Thyroid gland (tissue), 4 donors: ENCODE data around the gene TAS2R41. TPM values are rescaled to one million over a fixed set of nuclear protein-coding genes. Genes with fewer than 3 reads are reported as not detected.

ENCODE experiments used
- DNase-seq, 2 donors: peaks; one replicate each; pipeline ENCODE4 v3.0.0-alpha.2; 2019
- H3K27ac ChIP-seq, 3 donors: fragments of 200-600 bp; sonication (generic); 1 replicate in 2 of 3; 2 replicates in 1 of 3; pipeline ENCODE4 v1.5.1; 2016 to 2019; ENCODE audit warnings: mild to moderate bottlenecking in 1 of 3, moderate library complexity in 1 of 3
- H3K27me3 ChIP-seq: fragments of 200-600 bp; sonication (generic); one replicate; pipeline ENCODE4 v1.5.1; 2019
- H3K36me3 ChIP-seq, 2 donors: fragments of 200-600 bp; sonication (generic); one replicate each; pipeline ENCODE4 v1.5.1; 2016 to 2019
- H3K4me1 ChIP-seq, 2 donors: fragments of 200-600 bp; sonication (generic); one replicate each; pipeline ENCODE4 v1.5.1; 2017 to 2019
- H3K4me3 ChIP-seq, 3 donors: fragments of 200-600 bp; sonication (generic); replicated peaks in 1 of 3; 1 replicate in 2 of 3; 2 replicates in 1 of 3; pipeline ENCODE4 v1.5.1; 2016; ENCODE audit warnings: mild to moderate bottlenecking in 1 of 3
- H3K9me3 ChIP-seq: fragments of 200-600 bp; sonication (generic); one replicate; pipeline ENCODE4 v1.5.1; 2017
- POLR2A ChIP-seq, 2 donors: fragments of 450-650 bp; IDR thresholded peaks; one replicate each; pipeline ENCODE4 v1.6.1; 2017; ENCODE audit warnings: antibody characterized with exemption in 2 of 2, mild to moderate bottlenecking in 2 of 2, moderate library complexity in 1 of 2
- WGBS, 2 donors: methylation state at CpG; one replicate each; pipeline ENCODE4 v1.1.5; 2017; 5-methylcytosine and 5-hydroxymethylcytosine counted together
- intact Hi-C: fragments of 100-400 bp; cut with DNase I; formaldehyde crosslinking; loops from one replicate; pipeline ENCODE4 v1.15.1; 2023
- total RNA-seq, 4 donors: library from RNA; depleted of rRNA; stranded (reverse); fragments of >200 nt; gene quantifications; one replicate each; pipeline ENCODE4 v1.2.3, GENCODE V29; 2016
- TF ChIP-seq, protein P1 (sequence below), 6 experiments: fragments of 200-600 bp in 3 of 6; fragments of 450-650 bp in 3 of 6; sonication (generic) in 3 of 6; IDR thresholded peaks; one replicate each; pipeline ENCODE4 v1.5.1; 2016 to 2019; ENCODE audit warnings: antibody characterized with exemption in 6 of 6, mild to moderate bottlenecking in 2 of 6, inconsistent platforms in 1 of 6, moderate library complexity in 1 of 6

The TAS2R41 gene
- total RNA-seq, 4 donors from 2014 or later = not detected

DNA sequence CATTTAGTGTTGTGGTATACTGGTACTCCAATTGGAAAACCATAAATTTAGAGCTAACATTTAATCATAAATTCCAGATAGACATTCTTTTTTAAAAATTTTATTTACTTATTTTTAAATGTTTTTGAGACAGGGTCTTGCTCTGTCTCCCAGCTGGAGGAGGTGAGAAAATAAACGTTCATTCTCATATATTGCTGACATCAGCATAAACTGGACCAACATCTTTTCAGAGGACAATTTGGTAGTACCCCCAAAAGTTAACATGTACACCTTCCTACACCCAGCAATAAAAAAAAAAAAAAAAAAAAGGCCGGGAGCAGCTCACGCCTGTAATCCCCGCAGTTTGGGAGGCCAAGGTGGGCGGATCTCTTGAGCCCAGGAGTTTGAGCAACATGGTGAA is 29.2 kb upstream of the TAS2R41 start:
- WGBS, 2 donors = 92 to 94% methylated on average over 5 of the region's 5 CpGs
- H3K9me3 ChIP-seq = no peaks in the 10 kb centered on the region
- H3K36me3 ChIP-seq = no peaks in the 10 kb centered on the region
- no peak for DNase-seq
- H3K27me3 ChIP-seq = peaks cover 5% of the 10 kb centered on the region
- no peaks in the 10 kb centered on the region for H3K4me1 ChIP-seq
- no peak overlapping the region for H3K27ac ChIP-seq
- TF ChIP-seq, protein P1, sequence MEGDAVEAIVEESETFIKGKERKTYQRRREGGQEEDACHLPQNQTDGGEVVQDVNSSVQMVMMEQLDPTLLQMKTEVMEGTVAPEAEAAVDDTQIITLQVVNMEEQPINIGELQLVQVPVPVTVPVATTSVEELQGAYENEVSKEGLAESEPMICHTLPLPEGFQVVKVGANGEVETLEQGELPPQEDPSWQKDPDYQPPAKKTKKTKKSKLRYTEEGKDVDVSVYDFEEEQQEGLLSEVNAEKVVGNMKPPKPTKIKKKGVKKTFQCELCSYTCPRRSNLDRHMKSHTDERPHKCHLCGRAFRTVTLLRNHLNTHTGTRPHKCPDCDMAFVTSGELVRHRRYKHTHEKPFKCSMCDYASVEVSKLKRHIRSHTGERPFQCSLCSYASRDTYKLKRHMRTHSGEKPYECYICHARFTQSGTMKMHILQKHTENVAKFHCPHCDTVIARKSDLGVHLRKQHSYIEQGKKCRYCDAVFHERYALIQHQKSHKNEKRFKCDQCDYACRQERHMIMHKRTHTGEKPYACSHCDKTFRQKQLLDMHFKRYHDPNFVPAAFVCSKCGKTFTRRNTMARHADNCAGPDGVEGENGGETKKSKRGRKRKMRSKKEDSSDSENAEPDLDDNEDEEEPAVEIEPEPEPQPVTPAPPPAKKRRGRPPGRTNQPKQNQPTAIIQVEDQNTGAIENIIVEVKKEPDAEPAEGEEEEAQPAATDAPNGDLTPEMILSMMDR (IDR thresholded peaks at IDR 0.05) = no peak
- no peak for TF ChIP-seq POLR2A (IDR thresholded peaks at IDR 0.05)
- intact Hi-C loops = no loop called here
- no peak overlapping the region for H3K4me3 ChIP-seq

DNA sequence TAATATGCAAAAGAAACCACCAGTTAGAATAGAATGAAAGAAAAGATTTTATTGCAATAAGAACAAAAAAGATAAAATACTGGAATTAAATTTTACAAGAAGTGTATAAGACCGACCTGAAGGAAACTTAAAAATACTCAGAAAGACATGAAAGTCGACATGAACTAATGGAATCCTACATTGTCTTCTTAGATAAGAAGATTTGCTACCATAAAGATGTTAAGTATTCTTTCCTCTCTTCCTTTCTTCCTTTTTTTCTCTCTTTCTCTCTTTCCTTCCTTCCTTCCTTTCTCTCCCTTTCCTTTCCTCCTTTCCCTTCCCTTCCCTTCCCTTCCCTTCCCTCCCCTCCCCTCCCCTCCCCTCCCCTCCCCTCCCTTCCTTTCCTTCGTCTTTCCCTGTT is 27.9 kb upstream of the TAS2R41 start:
- Histone ChIP-seq H3K27me3 (peaks cover 5% of the 10 kb centered on the region), H3K27ac (no peak overlapping the region), H3K36me3 (no peaks in the 10 kb centered on the region), H3K4me3 (no peak overlapping the region), H3K4me1 (no peaks in the 10 kb centered on the region), H3K9me3 (no peaks in the 10 kb centered on the region)
- intact Hi-C loops = no loop called here
- no peak for TF ChIP-seq POLR2A (IDR thresholded peaks at IDR 0.05)
- TF ChIP-seq, protein P1 (IDR thresholded peaks at IDR 0.05) = no peak
- WGBS, 2 donors = 83 to 86% methylated on average over 3 of the region's 3 CpGs
- DNase-seq = no peak

DNA sequence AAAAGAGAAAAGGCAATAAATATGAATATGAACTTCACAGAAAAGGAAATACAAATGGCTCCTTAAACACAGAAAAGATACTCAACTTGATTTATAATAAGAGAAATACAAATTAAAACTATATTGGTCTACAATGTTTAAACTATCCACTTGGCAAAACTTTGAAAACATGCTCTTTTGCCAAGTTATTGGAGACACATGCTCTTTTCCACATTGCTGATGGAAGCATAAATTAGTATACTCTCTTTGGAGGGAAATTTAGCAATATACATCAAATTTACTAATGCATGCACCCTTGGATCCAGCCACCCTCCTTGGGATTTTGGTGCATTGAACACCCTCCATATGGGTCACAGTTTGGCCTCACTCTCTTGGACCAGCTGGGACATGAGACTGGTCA is 26.6 kb upstream of the TAS2R41 start:
- no peak for TF ChIP-seq POLR2A (IDR thresholded peaks at IDR 0.05)
- TF ChIP-seq, protein P1 (IDR thresholded peaks at IDR 0.05) = no peak
- H3K9me3 ChIP-seq = no peaks in the 10 kb centered on the region
- no peak overlapping the region for H3K27ac ChIP-seq
- intact Hi-C loops = no loop called here
- H3K4me1 ChIP-seq = no peaks in the 10 kb centered on the region
- no peak overlapping the region for H3K4me3 ChIP-seq
- DNase-seq = no peak
- no peaks in the 10 kb centered on the region for H3K36me3 ChIP-seq
- peaks cover 5% of the 10 kb centered on the region for H3K27me3 ChIP-seq

DNA sequence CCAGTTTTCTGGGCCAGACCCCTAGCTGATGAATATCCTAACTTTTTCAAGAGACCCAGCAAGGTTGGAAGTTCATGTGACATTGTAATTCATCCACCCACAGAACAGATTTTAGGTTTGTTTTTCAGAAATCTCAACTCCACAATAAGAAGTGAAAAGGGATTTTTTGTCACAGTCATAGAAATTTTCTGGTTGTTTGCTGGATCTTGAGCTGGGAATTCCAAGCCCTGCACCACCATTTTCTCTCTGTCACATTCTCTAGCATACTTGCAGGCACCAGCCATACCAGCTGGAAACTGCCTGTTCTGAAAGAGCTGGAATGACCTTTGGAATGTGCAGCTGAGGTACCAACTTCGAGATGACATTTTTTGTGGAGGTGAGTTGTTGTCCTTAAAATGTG is 25.9 kb upstream of the TAS2R41 start:
- Histone ChIP-seq H3K27ac (no peak overlapping the region), H3K4me1 (no peaks in the 10 kb centered on the region), H3K27me3 (peaks cover 5% of the 10 kb centered on the region), H3K9me3 (no peaks in the 10 kb centered on the region), H3K36me3 (no peaks in the 10 kb centered on the region), H3K4me3 (no peak overlapping the region)
- WGBS, 2 donors = 85 to 86% methylated on average over 1 of the region's 1 CpG
- intact Hi-C loops = no loop called here
- no peak for DNase-seq
- TF ChIP-seq POLR2A (IDR thresholded peaks at IDR 0.05) = no peak
- TF ChIP-seq, protein P1 (IDR thresholded peaks at IDR 0.05) = no peak

DNA sequence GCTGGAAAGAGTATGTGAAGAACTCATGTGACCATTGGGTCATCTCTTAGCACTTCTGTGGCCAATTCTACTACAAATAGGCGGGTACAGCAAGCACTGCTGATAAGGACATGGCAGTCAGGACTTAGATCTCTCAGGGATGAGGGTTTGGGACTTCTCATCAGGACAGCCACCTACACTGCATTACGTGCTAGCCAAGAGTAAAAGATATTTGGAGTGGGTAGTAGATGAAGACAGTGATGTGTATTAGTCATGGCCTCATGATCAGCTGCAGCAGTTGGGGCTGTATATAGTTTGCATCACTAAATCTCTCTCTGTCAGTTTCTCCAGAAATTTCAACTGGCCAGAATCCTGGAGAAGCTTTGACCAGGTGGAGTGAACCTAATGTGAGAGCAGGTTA is 25.2 kb upstream of the TAS2R41 start:
- intact Hi-C loops = no loop called here
- 85 to 93% methylated on average over 2 of the region's 2 CpGs for WGBS, 2 donors
- DNase-seq = no peak
- H3K9me3 ChIP-seq = no peaks in the 10 kb centered on the region
- no peak overlapping the region for H3K27ac ChIP-seq
- no peaks in the 10 kb centered on the region for H3K36me3 ChIP-seq
- H3K4me3 ChIP-seq = no peak overlapping the region
- no peak for TF ChIP-seq POLR2A (IDR thresholded peaks at IDR 0.05)
- TF ChIP-seq, protein P1 (IDR thresholded peaks at IDR 0.05) = no peak
- peaks cover 1% of the 10 kb centered on the region for H3K27me3 ChIP-seq
- no peaks in the 10 kb centered on the region for H3K4me1 ChIP-seq
